Measurements from ENCODE around the gene CHIA. TPM values are rescaled to one million over a fixed set of nuclear protein-coding genes. Genes with fewer than 3 reads are reported as not detected.

Gene CHIA
- total and polyA plus RNA-seq, 2 of the 4 experiments (the other 2 are of a cell fraction) = not detected

DNA sequence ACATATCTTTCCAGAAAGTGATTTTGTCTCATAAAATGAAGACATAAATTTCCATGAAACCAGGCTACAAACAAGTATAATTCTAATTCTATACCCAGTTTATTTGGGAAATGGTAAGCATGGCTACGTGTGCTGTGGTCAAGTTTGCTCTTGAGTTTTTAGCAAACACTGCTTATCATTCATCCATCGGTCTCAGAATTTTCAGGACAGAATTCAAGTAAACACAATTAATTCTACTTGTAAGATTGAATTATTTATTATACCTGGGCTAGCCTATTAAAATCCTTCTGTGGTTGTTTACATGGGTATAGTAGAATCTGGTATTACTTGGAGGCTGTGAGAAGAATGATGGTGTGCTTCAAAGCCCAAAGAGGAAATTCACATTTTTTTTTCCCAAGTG is 68.3 kb downstream of the CHIA start:
- Histone ChIP-seq H4K91ac (ENCODE audit: insufficient read depth, low read depth, low read length) (no peak overlapping the region), H3K9me3 (ENCODE audit: control insufficient read depth, insufficient read depth, low read length) (no peaks in the 10 kb centered on the region), H4K5ac (ENCODE audit: low read depth, low read length) (no peak overlapping the region), H3K27me3 (ENCODE audit: control insufficient read depth, insufficient read depth, low read length) (peaks cover 6% of the 10 kb centered on the region), H3K4me1 (ENCODE audit: control insufficient read depth, insufficient read depth, low read length) (no peaks in the 10 kb centered on the region), H2BK5ac (ENCODE audit: low read depth, low read length, poor library complexity, severe bottlenecking) (no peak overlapping the region), H3K27ac (ENCODE audit: insufficient read depth, low read length) (no peak overlapping the region), H3K4ac (ENCODE audit: low read depth, low read length) (no peak overlapping the region), H3K4me2 (ENCODE audit: low read depth, low read length) (no peak overlapping the region), H3K18ac (ENCODE audit: low read depth, low read length) (no peak overlapping the region), H3K9ac (ENCODE audit: low read depth, low read length) (no peak overlapping the region), H2BK20ac (ENCODE audit: low read depth, low read length) (no peak overlapping the region), H4K20me1 (ENCODE audit: insufficient read depth, low read length) (no peaks in the 10 kb centered on the region), H3K79me1 (ENCODE audit: low read depth in 1 of 2, low read length in 2 of 2) (no peaks in the 10 kb centered on the region), H3K36me3 (ENCODE audit: control insufficient read depth, insufficient read depth, low read length) (no peaks in the 10 kb centered on the region), H2AFZ (replicated peaks; ENCODE audit: low read length, poor library complexity) (no peak overlapping the region), H4K8ac (ENCODE audit: low read depth in 2 of 2, low read length in 2 of 2) (no peak overlapping the region), H3K9me1 (ENCODE audit: insufficient read depth, low read length) (no peaks in the 10 kb centered on the region), H3K56ac (ENCODE audit: extremely low read depth, insufficient read depth, low read length) (no peak overlapping the region), H2AK5ac (ENCODE audit: low read depth, low read length) (no peak overlapping the region), H3K14ac (replicated peaks; ENCODE audit: low read depth, low read length) (no peak overlapping the region), H2BK120ac (ENCODE audit: low read depth, low read length) (no peak overlapping the region), H2BK15ac (ENCODE audit: low read depth, low read length) (no peak overlapping the region), H3K23ac (ENCODE audit: low read depth, low read length) (no peak overlapping the region), H2AK9ac (replicated peaks; ENCODE audit: low read depth, low read length, poor library complexity) (no peak overlapping the region), H3K4me3 (ENCODE audit: insufficient read depth, low read depth, low read length) (no peak overlapping the region)
- in situ Hi-C loops (cut with MboI; ENCODE audit: low sequenced_read_pairs) = no loop called here
- ChIA-PET CTCF (no interaction called here), POLR2A (ENCODE audit: unreplicated experiment) (no interaction called here)
- TF ChIP-seq NFE2L2 (IDR thresholded peaks at IDR 0.05; ENCODE audit: low read depth, low read length) (no peak), POLR2A (IDR thresholded peaks at IDR 0.05; ENCODE audit: low read depth, low read length) (no peak)
- TF ChIP-seq, protein P1, sequence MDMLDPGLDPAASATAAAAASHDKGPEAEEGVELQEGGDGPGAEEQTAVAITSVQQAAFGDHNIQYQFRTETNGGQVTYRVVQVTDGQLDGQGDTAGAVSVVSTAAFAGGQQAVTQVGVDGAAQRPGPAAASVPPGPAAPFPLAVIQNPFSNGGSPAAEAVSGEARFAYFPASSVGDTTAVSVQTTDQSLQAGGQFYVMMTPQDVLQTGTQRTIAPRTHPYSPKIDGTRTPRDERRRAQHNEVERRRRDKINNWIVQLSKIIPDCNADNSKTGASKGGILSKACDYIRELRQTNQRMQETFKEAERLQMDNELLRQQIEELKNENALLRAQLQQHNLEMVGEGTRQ (IDR thresholded peaks at IDR 0.05; ENCODE audit: low read depth, low read length) = no peak
- TF ChIP-seq, protein P2, sequence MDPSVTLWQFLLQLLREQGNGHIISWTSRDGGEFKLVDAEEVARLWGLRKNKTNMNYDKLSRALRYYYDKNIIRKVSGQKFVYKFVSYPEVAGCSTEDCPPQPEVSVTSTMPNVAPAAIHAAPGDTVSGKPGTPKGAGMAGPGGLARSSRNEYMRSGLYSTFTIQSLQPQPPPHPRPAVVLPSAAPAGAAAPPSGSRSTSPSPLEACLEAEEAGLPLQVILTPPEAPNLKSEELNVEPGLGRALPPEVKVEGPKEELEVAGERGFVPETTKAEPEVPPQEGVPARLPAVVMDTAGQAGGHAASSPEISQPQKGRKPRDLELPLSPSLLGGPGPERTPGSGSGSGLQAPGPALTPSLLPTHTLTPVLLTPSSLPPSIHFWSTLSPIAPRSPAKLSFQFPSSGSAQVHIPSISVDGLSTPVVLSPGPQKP (IDR thresholded peaks at IDR 0.05; ENCODE audit: borderline replicate concordance, low read depth, low read length) = no peak
- no TSS peak for BruUV-seq (replicated peaks)
- dilution Hi-C loops (cut with HindIII; ENCODE audit: low sequenced_read_pairs, unreplicated experiment) = no loop called here
- no CpG with 5 or more reads among the region's 2 CpGs for WGBS, 2 experiments (ENCODE audit: extremely low coverage in 2 of 2, insufficient read length in 1 of 2)
- ATAC-seq (ENCODE audit: low read depth) (no peak), DNase-seq (no peak)
- intact Hi-C loops (cut with micrococcal nuclease) = no loop called here
